Measurements from ENCODE around the gene PIK3CG.
A peak's percentile ranks its signal among the peaks of the same experiment; 100 is the strongest.

Gene PIK3CG

DNA sequence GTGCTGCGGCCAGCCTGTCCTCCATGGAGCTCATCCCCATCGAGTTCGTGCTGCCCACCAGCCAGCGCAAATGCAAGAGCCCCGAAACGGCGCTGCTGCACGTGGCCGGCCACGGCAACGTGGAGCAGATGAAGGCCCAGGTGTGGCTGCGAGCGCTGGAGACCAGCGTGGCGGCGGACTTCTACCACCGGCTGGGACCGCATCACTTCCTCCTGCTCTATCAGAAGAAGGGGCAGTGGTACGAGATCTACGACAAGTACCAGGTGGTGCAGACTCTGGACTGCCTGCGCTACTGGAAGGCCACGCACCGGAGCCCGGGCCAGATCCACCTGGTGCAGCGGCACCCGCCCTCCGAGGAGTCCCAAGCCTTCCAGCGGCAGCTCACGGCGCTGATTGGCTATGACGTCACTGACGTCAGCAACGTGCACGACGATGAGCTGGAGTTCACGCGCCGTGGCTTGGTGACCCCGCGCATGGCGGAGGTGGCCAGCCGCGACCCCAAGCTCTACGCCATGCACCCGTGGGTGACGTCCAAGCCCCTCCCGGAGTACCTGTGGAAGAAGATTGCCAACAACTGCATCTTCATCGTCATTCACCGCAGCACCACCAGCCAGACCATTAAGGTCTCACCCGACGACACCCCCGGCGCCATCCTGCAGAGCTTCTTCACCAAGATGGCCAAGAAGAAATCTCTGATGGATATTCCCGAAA, 2.7 kb downstream of the PIK3CG start:
- Histone ChIP-seq H3K36me3 (peaks cover 48% of the 10 kb centered on the region), H3K27me3 (no peaks in the 10 kb centered on the region), H3K27ac (peak overlapping the region; percentile 94), H3K9me3 (no peaks in the 10 kb centered on the region), H3K4me1 (ENCODE audit: control insufficient read depth in 1 of 2, insufficient read depth in 1 of 2, low read depth in 1 of 2, low read length in 1 of 2) (peaks cover 77 to 79% of the 10 kb centered on the region in 2 experiments), H3K4me3 (ENCODE audit: low read depth in 1 of 2, low read length in 1 of 2) (peak overlapping the region; percentile 84 to 86)
- TF ChIP-seq, protein P1, sequence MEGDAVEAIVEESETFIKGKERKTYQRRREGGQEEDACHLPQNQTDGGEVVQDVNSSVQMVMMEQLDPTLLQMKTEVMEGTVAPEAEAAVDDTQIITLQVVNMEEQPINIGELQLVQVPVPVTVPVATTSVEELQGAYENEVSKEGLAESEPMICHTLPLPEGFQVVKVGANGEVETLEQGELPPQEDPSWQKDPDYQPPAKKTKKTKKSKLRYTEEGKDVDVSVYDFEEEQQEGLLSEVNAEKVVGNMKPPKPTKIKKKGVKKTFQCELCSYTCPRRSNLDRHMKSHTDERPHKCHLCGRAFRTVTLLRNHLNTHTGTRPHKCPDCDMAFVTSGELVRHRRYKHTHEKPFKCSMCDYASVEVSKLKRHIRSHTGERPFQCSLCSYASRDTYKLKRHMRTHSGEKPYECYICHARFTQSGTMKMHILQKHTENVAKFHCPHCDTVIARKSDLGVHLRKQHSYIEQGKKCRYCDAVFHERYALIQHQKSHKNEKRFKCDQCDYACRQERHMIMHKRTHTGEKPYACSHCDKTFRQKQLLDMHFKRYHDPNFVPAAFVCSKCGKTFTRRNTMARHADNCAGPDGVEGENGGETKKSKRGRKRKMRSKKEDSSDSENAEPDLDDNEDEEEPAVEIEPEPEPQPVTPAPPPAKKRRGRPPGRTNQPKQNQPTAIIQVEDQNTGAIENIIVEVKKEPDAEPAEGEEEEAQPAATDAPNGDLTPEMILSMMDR (IDR thresholded peaks at IDR 0.05), result no peak

DNA sequence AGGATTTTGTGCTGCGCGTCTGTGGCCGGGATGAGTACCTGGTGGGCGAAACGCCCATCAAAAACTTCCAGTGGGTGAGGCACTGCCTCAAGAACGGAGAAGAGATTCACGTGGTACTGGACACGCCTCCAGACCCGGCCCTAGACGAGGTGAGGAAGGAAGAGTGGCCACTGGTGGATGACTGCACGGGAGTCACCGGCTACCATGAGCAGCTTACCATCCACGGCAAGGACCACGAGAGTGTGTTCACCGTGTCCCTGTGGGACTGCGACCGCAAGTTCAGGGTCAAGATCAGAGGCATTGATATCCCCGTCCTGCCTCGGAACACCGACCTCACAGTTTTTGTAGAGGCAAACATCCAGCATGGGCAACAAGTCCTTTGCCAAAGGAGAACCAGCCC, 3.3 kb downstream of the PIK3CG start:
- no peaks in the 10 kb centered on the region for H3K27me3 ChIP-seq
- TF ChIP-seq, protein P1 (IDR thresholded peaks at IDR 0.05), result no peak
- peak overlapping the region; percentile 94 for H3K27ac ChIP-seq
- H3K4me1 ChIP-seq (ENCODE audit: control insufficient read depth in 1 of 2, insufficient read depth in 1 of 2, low read depth in 1 of 2, low read length in 1 of 2), result peaks cover 75 to 79% of the 10 kb centered on the region in 2 experiments
- H3K36me3 ChIP-seq, result peaks cover 54% of the 10 kb centered on the region
- no peak overlapping the region for H3K4me3 ChIP-seq (ENCODE audit: low read depth in 1 of 2, low read length in 1 of 2)
- H3K9me3 ChIP-seq, result no peaks in the 10 kb centered on the region

DNA sequence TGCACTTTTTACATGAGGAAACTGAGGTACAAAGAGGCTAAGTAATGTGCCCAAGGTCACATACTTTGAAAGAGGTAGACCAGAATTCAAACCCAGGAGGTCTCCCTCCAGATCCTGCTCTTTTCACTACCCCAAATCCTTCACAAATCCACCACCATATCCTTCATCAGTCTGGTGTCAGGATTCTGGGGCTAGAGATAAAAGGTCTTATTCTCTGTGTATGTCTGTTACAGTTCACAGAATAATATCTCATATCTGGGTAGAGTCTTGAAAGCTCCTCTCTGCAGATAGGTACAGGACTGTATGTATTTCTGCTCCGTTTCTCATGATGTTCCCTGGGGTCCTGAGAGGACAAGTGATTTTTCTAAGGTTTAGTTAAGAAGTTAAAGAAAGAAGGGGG, 4.9 kb downstream of the PIK3CG start:
- peaks cover 70% of the 10 kb centered on the region for H3K36me3 ChIP-seq
- no peaks in the 10 kb centered on the region for H3K27me3 ChIP-seq
- H3K27ac ChIP-seq, result peak overlapping the region; percentile 94
- H3K4me3 ChIP-seq (ENCODE audit: low read depth in 1 of 2, low read length in 1 of 2), result peak overlapping the region; percentile 41 to 51
- H3K9me3 ChIP-seq, result no peaks in the 10 kb centered on the region
- TF ChIP-seq, protein P1 (IDR thresholded peaks at IDR 0.05), result no peak
- peaks cover 70 to 74% of the 10 kb centered on the region in 2 experiments for H3K4me1 ChIP-seq (ENCODE audit: control insufficient read depth in 1 of 2, insufficient read depth in 1 of 2, low read depth in 1 of 2, low read length in 1 of 2)

DNA sequence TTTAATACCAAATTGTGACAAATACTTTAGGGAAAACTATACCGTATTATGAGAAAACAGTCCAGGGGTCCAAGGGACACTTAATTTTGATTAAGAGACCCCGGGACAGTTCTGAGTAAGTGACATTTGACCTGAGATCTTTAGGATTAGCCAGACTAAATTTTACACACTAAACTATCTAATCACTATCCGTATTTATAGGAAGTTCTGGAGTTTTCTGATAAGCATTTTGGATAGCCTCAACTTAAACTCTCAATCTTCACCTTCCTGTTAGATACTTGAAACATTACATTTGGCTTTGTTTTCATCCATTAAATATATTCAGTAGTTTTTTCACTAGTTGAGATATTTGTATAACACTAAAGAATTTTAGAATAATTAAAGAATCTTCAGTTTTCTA, 5.4 kb downstream of the PIK3CG start:
- H3K36me3 ChIP-seq, result peaks cover 76% of the 10 kb centered on the region
- TF ChIP-seq, protein P1 (IDR thresholded peaks at IDR 0.05), result no peak
- H3K27me3 ChIP-seq, result no peaks in the 10 kb centered on the region
- H3K9me3 ChIP-seq, result no peaks in the 10 kb centered on the region
- H3K4me1 ChIP-seq (ENCODE audit: control insufficient read depth in 1 of 2, insufficient read depth in 1 of 2, low read depth in 1 of 2, low read length in 1 of 2), result peaks cover 69 to 74% of the 10 kb centered on the region in 2 experiments
- peak overlapping the region; percentile 94 for H3K27ac ChIP-seq
- H3K4me3 ChIP-seq (ENCODE audit: low read depth in 1 of 2, low read length in 1 of 2), result peak overlapping the region; percentile 41 to 51

DNA sequence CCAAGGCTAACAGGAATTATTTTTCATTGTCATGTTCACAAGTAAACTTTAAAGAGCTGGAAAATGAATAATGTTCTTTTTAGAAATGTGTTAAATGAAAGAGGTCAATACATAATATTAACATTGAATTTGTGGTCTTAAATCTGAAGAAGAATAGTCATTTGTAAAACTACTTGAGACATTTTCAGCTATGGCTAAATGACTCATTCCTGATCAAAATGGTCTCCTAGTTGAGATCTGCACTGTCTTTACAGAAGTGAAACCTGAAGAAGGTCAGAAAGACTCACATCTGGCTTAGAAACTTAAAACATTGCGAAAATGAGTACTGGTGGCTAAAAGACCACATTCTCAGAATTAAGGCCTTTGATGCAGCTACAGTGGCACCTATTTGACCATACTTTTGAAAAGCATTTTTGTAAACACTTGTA, 5.9 kb downstream of the PIK3CG start:
- no peaks in the 10 kb centered on the region for H3K9me3 ChIP-seq
- peaks cover 69 to 74% of the 10 kb centered on the region in 2 experiments for H3K4me1 ChIP-seq (ENCODE audit: control insufficient read depth in 1 of 2, insufficient read depth in 1 of 2, low read depth in 1 of 2, low read length in 1 of 2)
- peaks cover 79% of the 10 kb centered on the region for H3K36me3 ChIP-seq
- no peaks in the 10 kb centered on the region for H3K27me3 ChIP-seq
- H3K27ac ChIP-seq, result peak overlapping the region; percentile 94
- TF ChIP-seq, protein P1 (IDR thresholded peaks at IDR 0.05), result no peak
- H3K4me3 ChIP-seq (ENCODE audit: low read depth in 1 of 2, low read length in 1 of 2), result peak overlapping the region; percentile 41 to 51

Data from neutrophil (primary cell).